ENCODE data around the gene EEPD1. TPM values are rescaled to one million over a fixed set of nuclear protein-coding genes. Genes with fewer than 3 reads are reported as not detected.

Gene EEPD1
- total RNA-seq, 1 experiment from 2014 or later = 7.8 TPM

GRCh38 chr7:36286226-36286625, 133.2 kb downstream of the EEPD1 start (continued):
- TF ChIP-seq AFF4 (CRISPR knock-in tag; IDR thresholded peaks at IDR 0.05; ENCODE audit: borderline replicate concordance) (no peak), ZNF317 (CRISPR knock-in tag; IDR thresholded peaks at IDR 0.05; ENCODE audit: borderline replicate concordance, low read depth) (no peak), ATF6 (CRISPR knock-in tag; IDR thresholded peaks at IDR 0.05) (no peak), ZNF423 (CRISPR knock-in tag; IDR thresholded peaks at IDR 0.05) (no peak), CTCF (IDR thresholded peaks at IDR 0.05) (no peak), JUN (CRISPR knock-in tag; IDR thresholded peaks at IDR 0.05) (no peak), TP53 (CRISPR knock-in tag; IDR thresholded peaks at IDR 0.05) (no peak), ZNF232 (CRISPR knock-in tag; IDR thresholded peaks at IDR 0.05) (no peak), TEAD4 (CRISPR knock-in tag; IDR thresholded peaks at IDR 0.05) (no peak), E2F5 (CRISPR knock-in tag; IDR thresholded peaks at IDR 0.05) (no peak), NFYB (CRISPR knock-in tag; conservative IDR thresholded peaks at IDR 0.05; ENCODE audit: low read depth) (no peak)

- H3K27me3 Mint-ChIP-seq (ENCODE audit: low read depth) = no peaks in the 10 kb centered on the region
- no peak overlapping the region for H3K4me3 Mint-ChIP-seq
- ChIA-PET POLR2A (no interaction called here), CTCF (interaction anchor here (1.2 to 2.2 kb wide), 5 partner anchors 10 to 302 kb away, joined by 5 to 7 read pairs (median 5); no protein-coding TSS in a partner anchor)
- no peak for TF ChIP-seq CBFB (CRISPR knock-in tag; IDR thresholded peaks at IDR 0.05; ENCODE audit: low read depth)
- TF ChIP-seq RELA (CRISPR knock-in tag; IDR thresholded peaks at IDR 0.05; ENCODE audit: borderline replicate concordance) = no peak
- TF ChIP-seq MAX (CRISPR knock-in tag; IDR thresholded peaks at IDR 0.05) = no peak
- TF ChIP-seq CREB1 (CRISPR knock-in tag; IDR thresholded peaks at IDR 0.05) = no peak
- peak; percentile 50; the same call in 1 of the 2 replicates for TF ChIP-seq ZNF121 (CRISPR knock-in tag; IDR thresholded peaks at IDR 0.05)
- peaks cover 53% of the 10 kb centered on the region for H3K4me1 Mint-ChIP-seq
- no peak for DNase-seq (ENCODE audit: low spot score)
- H3K27ac Mint-ChIP-seq = peak overlapping the region; percentile 65; the same call in 1 of the 2 replicates
- no peaks in the 10 kb centered on the region for H3K9me3 Mint-ChIP-seq
- H3K36me3 Mint-ChIP-seq = peaks cover 15% of the 10 kb centered on the region
- ATAC-seq = no peak
Observed at GRCh38 chr7:36286688-36287087, 133.6 kb downstream of the EEPD1 start.
